Measurements from ENCODE around the gene SASH1. TPM values are rescaled to one million over a fixed set of nuclear protein-coding genes. Genes with fewer than 3 reads are reported as not detected.

Gene SASH1
- total and polyA plus RNA-seq, 8 donors = 5.8 to 82.6 (median 16.3) TPM

GRCh38 chr6:148465670-148466069 is 123.0 kb downstream of the SASH1 start:
- Histone ChIP-seq H3K27ac (peak overlapping the region in 1 of 5 donors; percentile 25), H3K36me3 (peaks cover 0 to 10% (median 0%) of the 10 kb centered on the region in 4 donors), H3K27me3 (no peaks in the 10 kb centered on the region), H3K4me3 (no peak overlapping the region), H3K9me3 (no peaks in the 10 kb centered on the region), H3K4me1 (peaks cover 0 to 22% (median 11%) of the 10 kb centered on the region in 4 donors)
- intact Hi-C loops (cut with DNase I; ENCODE audit: low total_unique reads) = loop anchor here (10.0 kb wide), 1 partner anchor 121 kb away; the partner anchor contains the start of gene SASH1
- DNase-seq = peak in 1 of 2 donors; percentile 22
- no peak for TF ChIP-seq POLR2A (IDR thresholded peaks at IDR 0.05)
- TF ChIP-seq CTCF (IDR thresholded peaks at IDR 0.05) = no peak
- no peak for TF ChIP-seq POLR2AphosphoS5 (IDR thresholded peaks at IDR 0.05)
- TF ChIP-seq EP300 (IDR thresholded peaks at IDR 0.05) = no peak
- 49 to 67% (median 65%) methylated on average over 6 of the region's 6 CpGs for WGBS, 5 donors

GRCh38 chr6:148466158-148466557 is 123.5 kb downstream of the SASH1 start:
- no peak for TF ChIP-seq CTCF (IDR thresholded peaks at IDR 0.05)
- no peak for TF ChIP-seq EP300 (IDR thresholded peaks at IDR 0.05)
- TF ChIP-seq POLR2AphosphoS5 (IDR thresholded peaks at IDR 0.05) = no peak
- TF ChIP-seq POLR2A (IDR thresholded peaks at IDR 0.05) = no peak
- no peak for DNase-seq
- Histone ChIP-seq H3K27me3 (no peaks in the 10 kb centered on the region), H3K4me1 (peaks cover 0 to 22% (median 11%) of the 10 kb centered on the region in 4 donors), H3K9me3 (no peaks in the 10 kb centered on the region), H3K36me3 (peaks cover 0 to 10% (median 0%) of the 10 kb centered on the region in 4 donors), H3K27ac (peak overlapping the region in 1 of 5 donors; percentile 25), H3K4me3 (no peak overlapping the region)
- WGBS, 5 donors = 52 to 85% (median 65%) methylated on average over 4 of the region's 4 CpGs
- intact Hi-C loops (cut with DNase I; ENCODE audit: low total_unique reads) = loop anchor here (10.0 kb wide), 1 partner anchor 121 kb away; the partner anchor contains the start of gene SASH1

- intact Hi-C loops (cut with DNase I; ENCODE audit: low total_unique reads) = loop anchor here (10.0 kb wide), 1 partner anchor 123 kb away; the partner anchor contains the start of gene SASH1
- WGBS, 5 donors = 59 to 85% (median 74%) methylated on average over 4 of the region's 4 CpGs
- TF ChIP-seq CTCF (IDR thresholded peaks at IDR 0.05) (no peak), EP300 (IDR thresholded peaks at IDR 0.05) (no peak), POLR2AphosphoS5 (IDR thresholded peaks at IDR 0.05) (no peak), POLR2A (IDR thresholded peaks at IDR 0.05) (no peak)
- Histone ChIP-seq H3K27ac (no peak overlapping the region), H3K4me3 (no peak overlapping the region), H3K27me3 (no peaks in the 10 kb centered on the region), H3K9me3 (no peaks in the 10 kb centered on the region), H3K4me1 (peaks cover 0 to 6% (median 5%) of the 10 kb centered on the region in 4 donors), H3K36me3 (peaks cover 0 to 18% (median 7%) of the 10 kb centered on the region in 4 donors)
- no peak for DNase-seq
These were observed 125.3 kb downstream of the SASH1 start for GRCh38 chr6:148467926-148468325.

- Histone ChIP-seq H3K9me3 (no peaks in the 10 kb centered on the region), H3K4me1 (no peaks in the 10 kb centered on the region), H3K27ac (no peak overlapping the region), H3K4me3 (no peak overlapping the region), H3K36me3 (peaks cover 0 to 40% (median 27%) of the 10 kb centered on the region in 4 donors), H3K27me3 (no peaks in the 10 kb centered on the region)
- WGBS, 5 donors = 85 to 94% (median 92%) methylated on average over 8 of the region's 8 CpGs
- TF ChIP-seq POLR2A (IDR thresholded peaks at IDR 0.05) = no peak
- TF ChIP-seq CTCF (IDR thresholded peaks at IDR 0.05) = no peak
- TF ChIP-seq EP300 (IDR thresholded peaks at IDR 0.05) = no peak
- no peak for TF ChIP-seq POLR2AphosphoS5 (IDR thresholded peaks at IDR 0.05)
- intact Hi-C loops (cut with DNase I; ENCODE audit: low total_unique reads) = no loop called here
- no peak for DNase-seq
These were observed 127.5 kb downstream of the SASH1 start for GRCh38 chr6:148470156-148470555.
